ENCODE results near the gene PKNOX2. TPM values are rescaled to one million over a fixed set of nuclear protein-coding genes. Genes with fewer than 3 reads are reported as not detected.

Gene PKNOX2
- total and polyA plus RNA-seq, 2 of the 4 experiments (the other 2 are of a cell fraction), result 0.72 to 2.3 TPM

DNA sequence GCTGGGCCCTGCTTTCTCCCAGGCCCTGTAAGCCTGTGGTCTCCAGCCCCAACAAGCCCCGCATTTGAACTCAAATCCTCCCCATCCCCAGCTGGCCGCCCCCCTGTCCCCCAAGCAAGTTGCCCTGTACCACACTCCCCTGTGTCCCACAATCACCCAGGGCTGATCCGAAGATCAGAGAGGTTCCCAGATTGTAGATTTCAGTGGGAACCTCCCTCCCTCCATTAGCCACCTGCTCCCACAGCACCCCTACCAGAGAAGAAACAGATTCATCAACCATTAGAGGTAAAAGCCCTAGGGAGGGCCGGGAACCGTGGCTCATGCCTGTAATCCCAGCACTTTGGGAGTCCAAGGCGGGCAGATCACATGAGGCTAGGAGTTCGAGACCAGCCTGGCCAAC is 224.1 kb downstream of the PKNOX2 start:
- Histone ChIP-seq H4K91ac (ENCODE audit: insufficient read depth, low read depth, low read length) (no peak overlapping the region), H3K79me1 (ENCODE audit: low read depth in 1 of 2, low read length in 2 of 2) (no peaks in the 10 kb centered on the region), H3K56ac (ENCODE audit: extremely low read depth, insufficient read depth, low read length) (no peak overlapping the region), H3K9ac (ENCODE audit: low read depth, low read length) (no peak overlapping the region), H3K23ac (ENCODE audit: low read depth, low read length) (no peak overlapping the region), H4K5ac (ENCODE audit: low read depth, low read length) (no peak overlapping the region), H2BK5ac (ENCODE audit: low read depth, low read length, poor library complexity, severe bottlenecking) (no peak overlapping the region), H3K36me3 (ENCODE audit: control insufficient read depth, insufficient read depth, low read length) (no peaks in the 10 kb centered on the region), H3K14ac (replicated peaks; ENCODE audit: low read depth, low read length) (no peak overlapping the region), H3K9me3 (ENCODE audit: control insufficient read depth, insufficient read depth, low read length) (no peaks in the 10 kb centered on the region), H3K4me2 (ENCODE audit: low read depth, low read length) (no peak overlapping the region), H3K4me3 (ENCODE audit: insufficient read depth, low read depth, low read length) (no peak overlapping the region), H4K20me1 (ENCODE audit: insufficient read depth, low read length) (no peaks in the 10 kb centered on the region), H2BK15ac (ENCODE audit: low read depth, low read length) (no peak overlapping the region), H2AK9ac (replicated peaks; ENCODE audit: low read depth, low read length, poor library complexity) (no peak overlapping the region), H2BK20ac (ENCODE audit: low read depth, low read length) (no peak overlapping the region; the same call in 1 of the 2 replicates), H3K27me3 (ENCODE audit: control insufficient read depth, insufficient read depth, low read length) (no peaks in the 10 kb centered on the region), H4K8ac (ENCODE audit: low read depth in 2 of 2, low read length in 2 of 2) (no peak overlapping the region), H2AK5ac (ENCODE audit: low read depth, low read length) (no peak overlapping the region), H2BK120ac (ENCODE audit: low read depth, low read length) (peak overlapping the region; percentile 30; the same call in 1 of the 2 replicates), H2AFZ (replicated peaks; ENCODE audit: low read length, poor library complexity) (no peak overlapping the region), H3K4me1 (ENCODE audit: control insufficient read depth, insufficient read depth, low read length) (peaks cover 13% of the 10 kb centered on the region), H3K9me1 (ENCODE audit: insufficient read depth, low read length) (peaks cover 4% of the 10 kb centered on the region; the same call in 1 of the 2 replicates), H3K4ac (ENCODE audit: low read depth, low read length) (no peak overlapping the region), H3K18ac (ENCODE audit: low read depth, low read length) (no peak overlapping the region), H3K27ac (ENCODE audit: insufficient read depth, low read length) (no peak overlapping the region)
- POLR2A ChIA-PET (ENCODE audit: unreplicated experiment), result no interaction called here
- no peak for ATAC-seq (ENCODE audit: low read depth)
- in situ Hi-C loops (cut with MboI; ENCODE audit: low sequenced_read_pairs) (no loop called here), intact Hi-C loops (cut with micrococcal nuclease) (no loop called here), dilution Hi-C loops (cut with HindIII; ENCODE audit: low sequenced_read_pairs, unreplicated experiment) (no loop called here)
- 100% methylated on average over 2 of the region's 7 CpGs; no CpG with 5 or more reads in 1 of the 2 experiments for WGBS, 2 experiments (ENCODE audit: extremely low coverage in 2 of 2, insufficient read length in 1 of 2)
- CTCF ChIA-PET, result no interaction called here
- TF ChIP-seq MAZ (IDR thresholded peaks at IDR 0.05; ENCODE audit: borderline replicate concordance, low read depth, low read length) (no peak), MXI1 (IDR thresholded peaks at IDR 0.05; ENCODE audit: borderline replicate concordance, low read depth, low read length) (no peak), POLR2A (IDR thresholded peaks at IDR 0.05; ENCODE audit: low read depth, low read length) (no peak), NFE2L2 (IDR thresholded peaks at IDR 0.05; ENCODE audit: low read depth, low read length) (no peak), CTCF (conservative IDR thresholded peaks at IDR 0.05; ENCODE audit: low read depth, low read length) (no peak)
- TF ChIP-seq, protein P1, sequence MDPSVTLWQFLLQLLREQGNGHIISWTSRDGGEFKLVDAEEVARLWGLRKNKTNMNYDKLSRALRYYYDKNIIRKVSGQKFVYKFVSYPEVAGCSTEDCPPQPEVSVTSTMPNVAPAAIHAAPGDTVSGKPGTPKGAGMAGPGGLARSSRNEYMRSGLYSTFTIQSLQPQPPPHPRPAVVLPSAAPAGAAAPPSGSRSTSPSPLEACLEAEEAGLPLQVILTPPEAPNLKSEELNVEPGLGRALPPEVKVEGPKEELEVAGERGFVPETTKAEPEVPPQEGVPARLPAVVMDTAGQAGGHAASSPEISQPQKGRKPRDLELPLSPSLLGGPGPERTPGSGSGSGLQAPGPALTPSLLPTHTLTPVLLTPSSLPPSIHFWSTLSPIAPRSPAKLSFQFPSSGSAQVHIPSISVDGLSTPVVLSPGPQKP (IDR thresholded peaks at IDR 0.05; ENCODE audit: borderline replicate concordance, low read depth, low read length), result no peak
- BruUV-seq (replicated peaks), result no TSS peak
- no peak for DNase-seq

All from IMR-90 (cell line).